ENCODE measurements around the gene SYT9.

The SYT9 gene

DNA sequence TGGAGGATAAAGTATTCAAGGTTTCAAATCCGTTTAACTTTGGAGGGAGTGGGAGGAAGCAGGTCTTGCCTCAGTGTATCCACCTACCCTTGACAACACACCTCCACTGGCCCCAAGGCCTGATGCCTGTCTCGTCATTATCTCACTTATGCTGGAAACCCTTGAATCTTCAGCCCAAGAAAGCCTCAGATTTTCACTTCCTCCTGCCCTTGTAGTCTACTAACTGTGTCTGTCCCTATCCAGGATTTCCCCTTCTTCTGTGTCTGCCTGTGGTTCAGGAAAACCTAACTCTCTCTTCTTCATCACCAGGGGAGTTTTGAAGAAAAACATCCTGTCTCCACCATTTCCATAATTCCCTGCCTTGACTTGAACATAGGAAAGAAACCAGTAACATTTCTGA, 56.1 kb downstream of the SYT9 start:
- TF ChIP-seq, protein P1, sequence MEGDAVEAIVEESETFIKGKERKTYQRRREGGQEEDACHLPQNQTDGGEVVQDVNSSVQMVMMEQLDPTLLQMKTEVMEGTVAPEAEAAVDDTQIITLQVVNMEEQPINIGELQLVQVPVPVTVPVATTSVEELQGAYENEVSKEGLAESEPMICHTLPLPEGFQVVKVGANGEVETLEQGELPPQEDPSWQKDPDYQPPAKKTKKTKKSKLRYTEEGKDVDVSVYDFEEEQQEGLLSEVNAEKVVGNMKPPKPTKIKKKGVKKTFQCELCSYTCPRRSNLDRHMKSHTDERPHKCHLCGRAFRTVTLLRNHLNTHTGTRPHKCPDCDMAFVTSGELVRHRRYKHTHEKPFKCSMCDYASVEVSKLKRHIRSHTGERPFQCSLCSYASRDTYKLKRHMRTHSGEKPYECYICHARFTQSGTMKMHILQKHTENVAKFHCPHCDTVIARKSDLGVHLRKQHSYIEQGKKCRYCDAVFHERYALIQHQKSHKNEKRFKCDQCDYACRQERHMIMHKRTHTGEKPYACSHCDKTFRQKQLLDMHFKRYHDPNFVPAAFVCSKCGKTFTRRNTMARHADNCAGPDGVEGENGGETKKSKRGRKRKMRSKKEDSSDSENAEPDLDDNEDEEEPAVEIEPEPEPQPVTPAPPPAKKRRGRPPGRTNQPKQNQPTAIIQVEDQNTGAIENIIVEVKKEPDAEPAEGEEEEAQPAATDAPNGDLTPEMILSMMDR (conservative IDR thresholded peaks at IDR 0.05; ENCODE audit: low read depth, low read length), result no peak
- no peak overlapping the region for H3K4me3 ChIP-seq (ENCODE audit: low read depth, low read length)
- DNase-seq (ENCODE audit: low read depth), result no peak

DNA sequence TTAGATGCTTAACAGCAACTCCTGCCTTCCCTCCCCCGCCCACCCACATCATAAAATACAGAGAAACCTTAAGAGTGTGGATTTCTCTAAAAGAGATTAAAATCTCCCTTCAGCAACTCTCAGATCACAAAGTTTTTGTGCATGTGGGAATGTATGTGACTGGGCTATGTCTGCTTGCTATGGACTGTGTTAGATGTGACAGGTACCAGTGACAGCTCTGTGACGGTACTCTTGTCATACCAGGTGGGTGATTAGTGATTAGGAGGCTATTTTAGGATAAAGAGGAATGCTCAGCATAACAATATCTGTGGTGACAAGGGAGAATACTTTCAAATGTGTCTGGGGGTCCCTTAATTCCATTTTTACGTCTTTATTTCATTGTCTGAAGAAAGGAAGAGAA, 60.2 kb downstream of the SYT9 start:
- DNase-seq (ENCODE audit: low read depth), result no peak
- no peak overlapping the region for H3K4me3 ChIP-seq (ENCODE audit: low read depth, low read length)
- TF ChIP-seq, protein P1 (conservative IDR thresholded peaks at IDR 0.05; ENCODE audit: low read depth, low read length), result no peak

DNA sequence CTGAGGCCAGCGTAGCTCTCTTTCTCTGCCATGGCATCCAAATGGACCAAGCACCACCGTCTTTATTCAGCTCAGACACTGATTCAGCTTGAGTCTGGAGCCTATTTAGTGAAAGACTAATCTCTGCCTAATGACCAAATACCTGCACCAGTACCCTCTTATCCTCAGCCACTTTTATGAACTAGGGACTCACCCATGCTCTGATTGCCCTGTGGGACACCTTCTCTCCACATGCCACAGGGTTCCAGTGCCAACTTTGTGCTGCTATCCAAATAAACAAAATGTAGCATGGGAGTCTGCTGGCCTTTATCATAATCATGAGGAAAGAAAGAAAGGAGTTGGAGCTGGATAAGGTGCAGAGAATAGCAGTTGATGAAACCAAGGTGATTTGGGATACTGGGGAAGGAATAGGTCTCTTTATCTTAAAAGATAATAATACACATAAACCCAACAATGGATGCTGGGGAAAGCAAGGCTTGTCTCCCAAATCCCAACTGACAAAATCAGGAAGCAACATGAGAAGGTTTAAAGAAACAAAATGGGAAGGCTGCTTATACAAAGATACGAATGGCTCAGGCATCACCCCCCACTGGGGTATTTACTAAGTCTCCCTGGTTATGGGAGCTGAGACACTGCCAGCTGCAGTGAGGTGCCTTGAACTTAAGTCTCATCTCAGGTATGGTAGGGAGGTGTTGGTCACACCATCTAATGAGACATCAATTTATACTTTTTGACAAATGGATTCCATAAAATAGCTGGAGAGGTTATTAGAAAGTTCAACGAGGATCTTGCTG, 63.3 kb downstream of the SYT9 start:
- TF ChIP-seq, protein P1 (conservative IDR thresholded peaks at IDR 0.05; ENCODE audit: low read depth, low read length), result no peak
- DNase-seq (ENCODE audit: low read depth), result no peak
- no peak overlapping the region for H3K4me3 ChIP-seq (ENCODE audit: low read depth, low read length)

DNA sequence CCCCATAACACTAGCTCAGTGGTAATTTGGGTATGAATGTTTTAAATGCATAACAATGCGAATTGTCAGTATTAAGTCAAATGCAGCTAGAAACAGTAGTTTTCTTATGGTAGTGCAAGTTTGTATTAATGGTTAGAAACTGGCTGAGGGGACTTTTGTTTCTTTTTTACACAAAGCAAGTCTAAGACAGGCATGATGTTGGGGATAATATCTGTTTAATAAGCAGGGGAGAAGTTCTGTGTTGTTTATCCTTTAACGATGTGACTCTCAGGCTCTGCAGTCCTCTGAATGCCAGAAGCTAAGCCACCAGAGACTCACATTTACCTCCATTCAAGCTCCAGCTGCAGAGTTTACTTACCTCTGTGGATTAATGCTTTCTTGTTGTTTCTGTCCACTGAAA, 67.8 kb downstream of the SYT9 start:
- TF ChIP-seq, protein P1 (conservative IDR thresholded peaks at IDR 0.05; ENCODE audit: low read depth, low read length), result no peak
- H3K4me3 ChIP-seq (ENCODE audit: low read depth, low read length), result no peak overlapping the region
- no peak for DNase-seq (ENCODE audit: low read depth)

DNA sequence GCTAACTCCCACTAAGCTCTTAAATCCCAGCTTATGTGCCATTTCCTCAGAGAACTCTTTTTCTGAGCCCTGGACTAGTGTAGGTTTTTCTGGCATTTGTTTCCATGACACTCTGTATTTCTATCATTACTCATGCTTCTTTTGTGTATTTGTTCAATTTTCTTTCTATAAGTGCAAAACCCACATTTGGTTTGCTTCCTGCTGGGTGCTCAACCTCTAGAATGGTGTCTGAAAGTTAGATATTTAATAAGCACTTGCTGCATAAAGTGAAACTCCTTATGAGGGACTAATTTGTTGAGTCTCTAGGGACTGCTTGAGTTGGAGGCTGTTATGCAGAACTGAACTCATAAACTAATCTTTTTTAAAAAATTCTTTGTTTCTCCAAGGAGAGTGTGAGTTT, 68.6 kb downstream of the SYT9 start:
- no peak for DNase-seq (ENCODE audit: low read depth)
- TF ChIP-seq, protein P1 (conservative IDR thresholded peaks at IDR 0.05; ENCODE audit: low read depth, low read length), result no peak

DNA sequence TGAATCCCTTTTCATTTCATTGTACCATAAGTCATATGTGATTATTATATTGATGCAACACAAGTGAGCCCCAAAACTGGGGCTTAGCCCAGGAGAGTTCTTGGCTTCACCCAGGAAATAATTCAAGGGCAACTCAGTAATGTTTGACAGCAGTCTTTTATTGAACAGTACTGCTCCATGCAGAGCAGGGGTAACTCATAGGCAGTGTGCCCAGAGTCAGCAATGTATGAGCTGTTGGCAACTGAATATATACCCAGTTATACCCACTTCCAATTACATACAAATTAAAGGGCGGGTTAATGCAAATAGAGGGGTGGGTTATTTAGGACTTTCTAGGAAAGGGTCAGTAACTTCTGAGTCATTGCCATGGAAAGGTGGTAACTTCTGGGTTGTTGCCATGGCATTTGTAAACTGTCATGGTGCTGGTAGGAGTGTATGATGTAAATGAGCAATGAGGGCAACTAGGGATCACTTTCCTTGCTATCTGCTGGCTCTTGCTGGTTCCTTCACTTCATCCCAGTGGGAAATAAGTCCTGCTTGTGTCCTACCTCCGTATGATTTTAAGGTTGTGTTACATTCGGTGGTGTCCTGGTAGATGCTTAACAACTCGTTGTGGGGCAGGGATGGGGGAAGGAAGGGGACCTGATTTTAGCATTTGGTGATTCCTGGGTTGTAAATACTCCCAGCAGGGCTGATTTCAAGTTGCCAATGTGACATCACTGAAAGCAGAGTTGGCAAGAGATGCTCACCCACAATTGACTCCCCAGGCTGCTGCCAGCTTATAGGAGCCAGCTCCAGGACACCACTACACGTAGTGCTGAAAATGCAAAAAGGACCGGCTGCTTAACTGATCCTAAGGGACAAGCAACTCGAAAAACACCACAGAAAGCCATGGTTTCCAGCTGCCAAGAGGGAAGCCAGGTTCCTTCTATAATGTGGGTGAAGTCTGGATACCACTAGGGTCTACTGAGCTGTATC, 70.1 kb downstream of the SYT9 start:
- TF ChIP-seq, protein P1 (conservative IDR thresholded peaks at IDR 0.05; ENCODE audit: low read depth, low read length), result no peak
- no peak for DNase-seq (ENCODE audit: low read depth)
- no peak overlapping the region for H3K4me3 ChIP-seq (ENCODE audit: low read depth, low read length)

More for the DNA sequence above, 68.6 kb downstream of the SYT9 start:
- no peak overlapping the region for H3K4me3 ChIP-seq (ENCODE audit: low read depth, low read length)

Data from choroid plexus epithelial cell (primary cell).